GM12892 (cell line): ENCODE data around the gene SHROOM3.

Source experiments
- POLR2A ChIP-seq: IDR thresholded peaks from 2 replicates; pipeline ENCODE4 v1.6.1; 2011; ENCODE audit warnings: low read depth, low read length, control low read depth
- POLR2AphosphoS5 ChIP-seq: IDR thresholded peaks from 2 replicates; pipeline ENCODE4 v1.6.1; 2011; ENCODE audit warnings: low read depth, low read length, control low read depth
- TAF1 ChIP-seq: IDR thresholded peaks from 2 replicates; pipeline ENCODE4 v1.6.1; 2011; ENCODE audit warnings: low read depth, mild to moderate bottlenecking, control low read depth, low read length, borderline replicate concordance

DNA sequence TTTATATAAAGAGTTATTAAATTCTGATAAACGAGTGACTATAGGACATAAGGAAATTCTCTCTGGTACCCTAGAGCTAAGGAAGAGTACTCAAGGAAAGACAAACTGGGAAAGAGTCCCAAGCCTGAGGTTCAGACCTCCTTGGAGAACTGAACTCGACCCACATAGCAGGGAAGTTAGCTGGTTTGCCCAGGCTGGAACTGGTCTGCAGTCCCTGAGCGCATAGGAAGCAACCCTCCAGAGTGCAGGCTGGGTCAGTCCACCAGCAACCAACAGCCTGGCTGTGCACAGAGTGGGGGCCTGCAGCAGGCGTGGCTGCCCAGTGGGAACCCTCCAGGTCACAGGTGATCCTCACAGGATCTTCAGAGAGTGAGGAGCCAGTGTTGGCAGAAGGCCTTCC is 348.8 kb downstream of the SHROOM3 start:
- no peak for TF ChIP-seq POLR2A
- no peak for TF ChIP-seq POLR2AphosphoS5
- no peak for TF ChIP-seq TAF1
